HEK293T (cell line): ENCODE data around the gene SCYL1.

Experiments
- FOXA1 ChIP-seq: fragments of 450-650 bp; IDR thresholded peaks from 2 replicates; pipeline ENCODE4 v1.6.1; 2016; ENCODE audit warnings: mild to moderate bottlenecking
- L3MBTL2 ChIP-seq: fragments of 450-650 bp; conservative IDR thresholded peaks from 2 replicates; pipeline ENCODE4 v1.6.1; 2016; ENCODE audit warnings: mild to moderate bottlenecking
- SP1 ChIP-seq: fragments of 450-650 bp; IDR thresholded peaks from 2 replicates; pipeline ENCODE4 v1.6.1; 2017
- TARDBP ChIP-seq: fragments of 450-650 bp; IDR thresholded peaks from 2 replicates; pipeline ENCODE4 v1.6.1; 2016

DNA sequence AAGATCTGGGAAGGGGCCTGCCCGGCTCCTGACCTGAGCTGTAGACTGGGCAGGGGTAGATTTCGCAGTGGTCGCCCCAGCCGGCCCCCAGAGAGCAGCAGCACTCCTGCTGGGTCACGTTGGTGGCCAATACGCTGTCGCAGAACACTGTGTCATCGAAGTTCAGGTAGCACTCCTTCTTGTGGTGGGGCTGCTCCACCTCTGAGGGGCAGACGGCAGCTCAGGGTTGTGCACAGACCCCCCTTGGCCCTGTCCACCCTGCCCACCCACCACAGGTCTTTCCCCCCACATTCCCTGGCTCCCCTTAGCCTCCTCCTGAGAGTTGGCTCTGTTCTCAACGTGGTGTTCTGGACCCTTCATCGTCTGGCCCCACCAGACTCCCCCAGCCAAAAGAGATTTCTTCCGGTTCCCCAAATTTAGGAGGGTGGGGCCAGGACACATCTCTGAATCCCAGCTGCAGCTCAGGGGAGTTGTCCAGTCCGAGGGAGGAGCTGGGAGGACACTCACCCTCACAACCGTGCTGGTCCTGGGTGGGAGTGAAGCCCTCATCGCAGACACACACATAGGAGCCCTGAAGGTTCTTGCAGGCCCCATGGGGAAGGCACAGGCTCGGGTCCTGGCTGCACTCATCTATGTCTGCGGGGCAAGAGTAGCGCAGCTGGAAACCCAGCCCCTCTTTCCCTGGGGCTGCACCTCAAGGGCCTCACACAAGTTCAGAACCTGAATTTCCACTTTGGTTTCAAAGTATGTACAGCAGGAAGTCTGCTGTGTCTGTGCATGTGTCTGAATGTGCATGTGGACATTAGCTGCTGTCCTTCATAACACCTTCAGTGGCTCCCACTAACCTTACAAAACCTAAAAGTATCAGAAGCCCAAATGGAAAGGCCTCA lies 16.5 kb downstream of the SCYL1 start:
- TF ChIP-seq SP1 (no peak), TARDBP (no peak), L3MBTL2 (no peak), FOXA1 (no peak)
